Breast epithelium (tissue), 4 donors: ENCODE measurements around the gene CD300LF. TPM values are rescaled to one million over a fixed set of nuclear protein-coding genes. Genes with fewer than 3 reads are reported as not detected.
A peak's percentile ranks its signal among the peaks of the same experiment; 100 is the strongest.

ENCODE experiments used
- DNase-seq, 2 donors: peaks; one replicate each; pipeline ENCODE4 v3.0.0-alpha.2; 2019; ENCODE audit warnings: low spot score in 2 of 2
- H3K27ac ChIP-seq, 2 donors: fragments of 200-600 bp; sonication (generic) in 1 of 2; one replicate each; pipeline ENCODE4 v1.5.1; 2016 to 2019; ENCODE audit warnings: mild to moderate bottlenecking in 1 of 2
- H3K27me3 ChIP-seq, 2 donors: fragments of 200-600 bp; sonication (generic) in 1 of 2; one replicate each; pipeline versions ENCODE4 v1.5.1 to v1.6.0; 2017 to 2019; ENCODE audit warnings: control low read depth in 1 of 2, mild to moderate bottlenecking in 1 of 2
- H3K36me3 ChIP-seq: fragments of 200-600 bp; one replicate; pipeline ENCODE4 v1.5.1; 2019
- H3K4me1 ChIP-seq, 2 donors: fragments of 200-600 bp; sonication (generic); one replicate each; pipeline ENCODE4 v1.5.1; 2016 to 2019; ENCODE audit warnings: control low read depth in 1 of 2
- H3K4me3 ChIP-seq, 3 donors: fragments of 200-600 bp; sonication (generic); 1 replicate in 2 of 3; 2 replicates in 1 of 3; pipeline ENCODE4 v1.5.1; 2016 to 2019; ENCODE audit warnings: mild to moderate bottlenecking in 3 of 3, moderate library complexity in 2 of 3
- H3K9me3 ChIP-seq, 2 donors: fragments of 200-600 bp; sonication (generic) in 1 of 2; one replicate each; pipeline ENCODE4 v1.5.1; 2016 to 2019; ENCODE audit warnings: control low read depth in 1 of 2
- POLR2A ChIP-seq: fragments of 450-650 bp; IDR thresholded peaks from one replicate; pipeline ENCODE4 v1.6.1; 2016; ENCODE audit warnings: antibody characterized with exemption, mild to moderate bottlenecking, moderate library complexity
- POLR2AphosphoS5 ChIP-seq, 3 donors: sonication (generic); formaldehyde crosslinking; IDR thresholded peaks; one replicate each; pipeline ENCODE4 v1.6.1; 2017; ENCODE audit warnings: antibody characterized with exemption in 3 of 3
- intact Hi-C: fragments of 100-400 bp; cut with DNase I; formaldehyde crosslinking; loops from one replicate; pipeline ENCODE4 v1.15.1; 2023; ENCODE audit warnings: low total_unique reads
- total RNA-seq, 3 donors: library from RNA; depleted of rRNA; stranded (reverse); fragments of >200 nt; gene quantifications; one replicate each; pipeline ENCODE4 v1.1.0, GENCODE V29; 2016
- TF ChIP-seq, protein P1 (sequence below), 3 donors: fragments of 450-650 bp; IDR thresholded peaks; one replicate each; pipeline ENCODE4 v1.5.1; 2016 to 2017; ENCODE audit warnings: antibody characterized with exemption in 3 of 3, mild to moderate bottlenecking in 3 of 3, moderate library complexity in 3 of 3

The CD300LF gene
- total RNA-seq, 3 donors from 2014 or later: 0.32 to 2.0 (median 0.98) TPM

DNA sequence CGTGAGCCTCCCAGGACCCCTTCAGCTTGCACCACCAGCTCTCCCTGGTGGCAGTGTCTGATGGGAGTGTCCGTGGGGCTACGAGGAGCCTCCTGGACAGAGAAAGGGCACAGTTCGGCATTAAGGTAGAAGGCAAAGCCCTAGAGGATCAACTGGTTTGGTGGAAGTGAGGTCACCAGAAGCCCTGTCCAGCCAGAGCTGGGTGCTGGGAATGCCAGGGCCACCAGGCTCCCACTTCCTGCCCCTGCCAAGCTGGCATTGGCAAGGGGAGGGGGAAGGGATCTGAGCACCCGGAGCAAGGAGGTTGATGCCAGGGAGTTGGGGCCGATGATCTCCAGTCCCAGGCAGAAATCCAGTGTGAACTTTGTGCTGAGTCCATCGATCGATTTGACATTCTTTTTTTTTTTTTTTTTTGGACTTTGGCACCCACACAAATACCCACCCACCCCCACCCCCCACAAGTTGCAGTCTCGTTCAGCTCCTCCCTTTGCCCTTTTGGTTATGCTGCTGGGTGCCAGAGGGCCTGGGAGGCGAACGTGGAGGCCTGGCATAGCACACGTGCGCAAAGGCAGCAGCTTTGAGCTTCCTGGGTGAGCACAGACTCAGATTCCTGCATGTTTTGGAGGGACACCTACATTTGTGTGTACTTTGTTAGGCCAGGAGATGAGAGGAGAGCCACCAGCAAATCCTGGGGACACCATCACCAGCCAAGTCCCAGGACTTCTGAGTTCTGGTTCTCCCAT lies 37.8 kb upstream of the CD300LF start:
- DNase-seq: peak in 1 of 2 donors; percentile 65
- TF ChIP-seq, protein P1, sequence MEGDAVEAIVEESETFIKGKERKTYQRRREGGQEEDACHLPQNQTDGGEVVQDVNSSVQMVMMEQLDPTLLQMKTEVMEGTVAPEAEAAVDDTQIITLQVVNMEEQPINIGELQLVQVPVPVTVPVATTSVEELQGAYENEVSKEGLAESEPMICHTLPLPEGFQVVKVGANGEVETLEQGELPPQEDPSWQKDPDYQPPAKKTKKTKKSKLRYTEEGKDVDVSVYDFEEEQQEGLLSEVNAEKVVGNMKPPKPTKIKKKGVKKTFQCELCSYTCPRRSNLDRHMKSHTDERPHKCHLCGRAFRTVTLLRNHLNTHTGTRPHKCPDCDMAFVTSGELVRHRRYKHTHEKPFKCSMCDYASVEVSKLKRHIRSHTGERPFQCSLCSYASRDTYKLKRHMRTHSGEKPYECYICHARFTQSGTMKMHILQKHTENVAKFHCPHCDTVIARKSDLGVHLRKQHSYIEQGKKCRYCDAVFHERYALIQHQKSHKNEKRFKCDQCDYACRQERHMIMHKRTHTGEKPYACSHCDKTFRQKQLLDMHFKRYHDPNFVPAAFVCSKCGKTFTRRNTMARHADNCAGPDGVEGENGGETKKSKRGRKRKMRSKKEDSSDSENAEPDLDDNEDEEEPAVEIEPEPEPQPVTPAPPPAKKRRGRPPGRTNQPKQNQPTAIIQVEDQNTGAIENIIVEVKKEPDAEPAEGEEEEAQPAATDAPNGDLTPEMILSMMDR (IDR thresholded peaks at IDR 0.05): no peak
- TF ChIP-seq POLR2A (no peak), POLR2AphosphoS5 (IDR thresholded peaks at IDR 0.05) (peak in 1 of 3 donors; percentile 56)
- no peaks in the 10 kb centered on the region for H3K36me3 ChIP-seq
- intact Hi-C loops: no loop called here
- no peaks in the 10 kb centered on the region for H3K27me3 ChIP-seq
- H3K4me1 ChIP-seq: peaks cover 0 to 4% of the 10 kb centered on the region in 2 donors
- H3K4me3 ChIP-seq: peak overlapping the region; percentile 81 to 93 (median 90)
- H3K27ac ChIP-seq: peak overlapping the region; percentile 82 to 89
- H3K9me3 ChIP-seq: no peaks in the 10 kb centered on the region

DNA sequence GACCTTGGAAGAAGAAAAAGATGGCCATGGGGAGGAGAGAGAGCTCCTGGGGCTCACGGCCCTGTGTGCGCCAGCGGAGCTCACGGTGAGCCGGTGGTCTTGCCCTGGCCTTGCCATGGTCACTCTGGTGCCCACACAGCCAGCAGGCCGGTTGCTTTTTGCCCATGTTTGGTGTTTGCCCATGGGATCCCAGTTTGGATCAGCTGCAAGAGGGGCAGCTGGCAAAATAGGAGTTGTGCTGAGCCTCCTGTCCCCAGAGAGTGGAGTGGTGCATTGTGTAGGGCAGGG lies 37.3 kb upstream of the CD300LF start:
- no peak for DNase-seq
- peaks cover 0 to 4% of the 10 kb centered on the region in 2 donors for H3K4me1 ChIP-seq
- no peaks in the 10 kb centered on the region for H3K27me3 ChIP-seq
- TF ChIP-seq, protein P1 (IDR thresholded peaks at IDR 0.05): no peak
- TF ChIP-seq POLR2AphosphoS5 (IDR thresholded peaks at IDR 0.05) (no peak), POLR2A (no peak)
- peak overlapping the region; percentile 82 to 89 for H3K27ac ChIP-seq
- peak overlapping the region; percentile 81 to 93 (median 90) for H3K4me3 ChIP-seq
- no peaks in the 10 kb centered on the region for H3K36me3 ChIP-seq
- intact Hi-C loops: no loop called here
- H3K9me3 ChIP-seq: no peaks in the 10 kb centered on the region

DNA sequence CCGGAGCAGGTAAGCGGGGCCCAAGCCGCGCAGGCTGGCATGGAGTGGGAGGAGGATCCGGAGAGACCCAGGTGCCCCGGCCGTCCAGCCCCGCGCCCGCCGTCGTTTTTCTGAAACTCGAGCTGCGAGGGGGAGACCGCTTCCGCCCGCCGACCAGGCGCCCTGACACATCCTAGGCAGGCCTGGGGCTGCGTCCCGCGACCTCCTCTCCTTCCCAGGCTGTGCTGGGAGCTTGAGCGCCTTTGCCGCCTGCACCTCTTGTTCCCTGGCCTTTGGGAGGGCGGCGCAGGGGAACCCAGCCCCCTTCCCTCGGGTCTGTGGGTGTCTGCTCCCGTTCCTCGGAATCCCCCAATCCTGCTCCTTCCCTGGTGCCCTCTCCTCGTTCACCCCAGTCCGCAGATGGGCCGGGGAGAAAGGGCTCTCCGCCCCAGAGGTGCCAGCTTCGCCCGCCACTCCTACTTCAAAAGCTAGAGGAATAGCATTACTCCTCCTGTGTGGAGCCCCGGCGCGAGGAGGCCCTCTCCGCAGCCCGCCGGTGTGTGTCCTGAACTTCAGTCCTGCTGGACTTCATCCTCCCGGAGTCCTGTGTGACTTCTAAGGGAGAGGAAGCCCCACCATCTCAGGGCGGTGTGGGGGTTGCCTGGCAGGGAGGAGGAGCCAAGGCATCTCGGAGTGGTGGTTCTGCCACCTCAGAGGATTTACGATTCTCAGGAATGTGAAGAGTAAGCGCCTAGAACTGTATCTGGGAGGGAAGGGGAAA lies 36.7 kb upstream of the CD300LF start:
- no peak for DNase-seq
- TF ChIP-seq POLR2AphosphoS5 (IDR thresholded peaks at IDR 0.05): no peak
- no peak for TF ChIP-seq POLR2A
- Histone ChIP-seq H3K27me3 (no peaks in the 10 kb centered on the region), H3K9me3 (no peaks in the 10 kb centered on the region), H3K4me1 (peaks cover 0 to 4% of the 10 kb centered on the region in 2 donors), H3K4me3 (peak overlapping the region; percentile 81 to 93 (median 90)), H3K36me3 (no peaks in the 10 kb centered on the region), H3K27ac (peak overlapping the region; percentile 82 to 89)
- intact Hi-C loops: loop anchor here (2.0 kb wide), 1 partner anchor 121 kb away; no protein-coding TSS in a partner anchor

DNA sequence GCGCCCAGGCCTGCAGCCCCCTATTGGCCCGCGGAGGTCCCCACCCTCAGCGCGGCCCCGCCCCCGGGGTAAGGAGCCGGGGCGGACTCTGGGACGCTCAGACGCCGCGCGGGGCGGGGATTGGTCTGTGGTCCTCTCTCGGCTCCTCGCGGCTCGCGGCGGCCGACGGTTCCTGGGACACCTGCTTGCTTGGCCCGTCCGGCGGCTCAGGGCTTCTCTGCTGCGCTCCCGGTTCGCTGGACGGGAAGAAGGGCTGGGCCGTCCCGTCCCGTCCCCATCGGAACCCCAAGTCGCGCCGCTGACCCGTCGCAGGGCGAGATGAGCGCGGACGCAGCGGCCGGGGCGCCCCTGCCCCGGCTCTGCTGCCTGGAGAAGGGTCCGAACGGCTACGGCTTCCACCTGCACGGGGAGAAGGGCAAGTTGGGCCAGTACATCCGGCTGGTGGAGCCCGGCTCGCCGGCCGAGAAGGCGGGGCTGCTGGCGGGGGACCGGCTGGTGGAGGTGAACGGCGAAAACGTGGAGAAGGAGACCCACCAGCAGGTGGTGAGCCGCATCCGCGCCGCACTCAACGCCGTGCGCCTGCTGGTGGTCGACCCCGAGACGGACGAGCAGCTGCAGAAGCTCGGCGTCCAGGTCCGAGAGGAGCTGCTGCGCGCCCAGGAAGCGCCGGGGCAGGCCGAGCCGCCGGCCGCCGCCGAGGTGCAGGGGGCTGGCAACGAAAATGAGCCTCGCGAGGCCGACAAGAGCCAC lies 36.0 kb upstream of the CD300LF start, which contains the start of gene NHERF1:
NHERF1 (plus strand) TSS at position 100 of the 750 bp plus-strand sequence; CDS start at position 319, 219 bp downstream.
- no peaks in the 10 kb centered on the region for H3K27me3 ChIP-seq
- peak within 1 kb of the TSS; percentile 81 to 93 (median 90) for H3K4me3 ChIP-seq
- H3K36me3 ChIP-seq: no peaks in the 10 kb centered on the region
- peak within 1 kb of the TSS; percentile 82 to 89 for H3K27ac ChIP-seq
- intact Hi-C loops: loop anchor here (2.0 kb wide), 1 partner anchor 122 kb away; no protein-coding TSS in a partner anchor
- DNase-seq: peak; percentile 95 to 96
- TF ChIP-seq POLR2A (peak; percentile 89), POLR2AphosphoS5 (IDR thresholded peaks at IDR 0.05) (peak; percentile 75 to 96 (median 93))
- TF ChIP-seq, protein P1 (IDR thresholded peaks at IDR 0.05): peak in 1 of 3 donors; percentile 27
- H3K9me3 ChIP-seq: no peaks in the 10 kb centered on the region
- H3K4me1 ChIP-seq: peaks cover 0 to 4% of the 10 kb centered on the region in 2 donors

DNA sequence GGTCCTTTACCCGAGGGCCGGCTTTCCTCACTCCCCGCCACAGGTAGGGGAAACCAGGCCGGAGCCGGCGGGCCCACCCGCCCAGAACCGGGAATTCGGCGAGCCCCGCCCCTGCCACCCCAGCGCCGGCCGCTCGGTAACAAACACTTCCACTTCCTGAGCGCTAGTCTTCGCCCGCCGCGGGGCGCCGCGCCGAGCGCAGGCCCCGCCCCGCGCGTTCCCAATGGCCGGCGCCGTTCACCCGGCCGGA lies 35.5 kb upstream of the CD300LF start:
- no peak for DNase-seq
- peaks cover 0 to 4% of the 10 kb centered on the region in 2 donors for H3K4me1 ChIP-seq

More for the DNA sequence above, 35.5 kb upstream of the CD300LF start:
- intact Hi-C loops: loop anchor here (2.0 kb wide), 1 partner anchor 123 kb away; no protein-coding TSS in a partner anchor
- H3K4me3 ChIP-seq: peak overlapping the region; percentile 81 to 93 (median 90)
- TF ChIP-seq POLR2AphosphoS5 (IDR thresholded peaks at IDR 0.05): no peak
- no peak for TF ChIP-seq POLR2A
- TF ChIP-seq, protein P1 (IDR thresholded peaks at IDR 0.05): peak in 1 of 3 donors; percentile 18
- H3K27ac ChIP-seq: peak overlapping the region; percentile 64 to 89
- H3K9me3 ChIP-seq: no peaks in the 10 kb centered on the region
- no peaks in the 10 kb centered on the region for H3K27me3 ChIP-seq
- no peaks in the 10 kb centered on the region for H3K36me3 ChIP-seq
